K562 (cell line): Measurements from ENCODE around the gene MPHOSPH6. TPM values are rescaled to one million over a fixed set of nuclear protein-coding genes. Genes with fewer than 3 reads are reported as not detected.

Experiments
- AFF4 ChIP-seq: sonication (generic); formaldehyde crosslinking; IDR thresholded peaks from 2 replicates; pipeline ENCODE4 v1.8.0; 2023; ENCODE audit warnings: mild to moderate bottlenecking, missing genetic modification reagents
- E2F1 ChIP-seq: sonication (generic); formaldehyde crosslinking; IDR thresholded peaks from 2 replicates; pipeline ENCODE4 v1.8.1; 2023; ENCODE audit warnings: mild to moderate bottlenecking, missing genetic modification reagents, moderate library complexity
- ETS2 ChIP-seq: IDR thresholded peaks from 2 replicates; pipeline ENCODE4 v1.6.1; 2016; ENCODE audit warnings: borderline replicate concordance, missing genetic modification characterization, mild to moderate bottlenecking, moderate library complexity, missing compliant biosample characterization; ENCODE audit not compliant: poor library complexity, severe bottlenecking
- HOMEZ ChIP-seq: fragments of 250-450 bp; sonication (Bioruptor Pico); IDR thresholded peaks from 2 replicates; pipeline ENCODE4 v1.4.0; 2020; ENCODE audit warnings: mild to moderate bottlenecking, moderate library complexity
- MED1 ChIP-seq: sonication (generic); formaldehyde crosslinking; IDR thresholded peaks from 2 replicates; pipeline ENCODE4 v1.8.1; 2023; ENCODE audit warnings: missing genetic modification reagents, borderline replicate concordance
- MEF2D ChIP-seq: conservative IDR thresholded peaks from 2 replicates; pipeline ENCODE4 v1.6.1; 2016; ENCODE audit warnings: low read depth, missing genetic modification characterization, missing compliant biosample characterization
- PML ChIP-seq: IDR thresholded peaks from 2 replicates; pipeline ENCODE4 v1.6.1; 2012; ENCODE audit warnings: low read length, inconsistent platforms
- POLR2AphosphoS5 ChIP-seq: IDR thresholded peaks from 2 replicates; pipeline ENCODE4 v1.6.1; 2011; ENCODE audit warnings: mild to moderate bottlenecking, low read depth, low read length, moderate library complexity; ENCODE audit not compliant: control insufficient read depth, insufficient read depth
- RFX7 ChIP-seq: fragments of 250-450 bp; sonication (Bioruptor Pico); IDR thresholded peaks from 2 replicates; pipeline ENCODE4 v1.5.1; 2021; ENCODE audit warnings: mild to moderate bottlenecking
- RHOXF2B ChIP-seq: fragments of 250-450 bp; sonication (Bioruptor Pico); conservative IDR thresholded peaks from 2 replicates; pipeline ENCODE4 v1.5.1; 2021
- SMARCC2 ChIP-seq: fragments of 450-650 bp; IDR thresholded peaks from 2 replicates; pipeline ENCODE4 v1.6.1; 2017; ENCODE audit warnings: antibody characterized with exemption, moderate library complexity, mild to moderate bottlenecking, low read depth
- SRF ChIP-seq, 2 experiments: fragments of 250-450, 450-650 bp in 1 of 2; sonication (Bioruptor Pico) in 1 of 2; sonication (generic) in 1 of 2; formaldehyde crosslinking; IDR thresholded peaks; 2 replicates each; pipeline versions ENCODE4 v1.5.0 to v1.5.1; 2020 to 2022; ENCODE audit warnings: mild to moderate bottlenecking in 1 of 2, missing genetic modification reagents in 1 of 2
- SRSF9 ChIP-seq: fragments of 200-400 bp; formaldehyde crosslinking; IDR thresholded peaks from 2 replicates; pipeline ENCODE4 v1.6.1; 2017; ENCODE audit warnings: low read depth, low read length, borderline replicate concordance
- TCF3 ChIP-seq: sonication (generic); formaldehyde crosslinking; IDR thresholded peaks from 2 replicates; pipeline ENCODE4 v1.4.0; 2020; ENCODE audit warnings: mild to moderate bottlenecking, missing genetic modification reagents
- TEAD1 ChIP-seq, 2 experiments: fragments of 450-650 bp in 1 of 2; sonication (generic) in 1 of 2; formaldehyde crosslinking; IDR thresholded peaks; 2 replicates each; pipeline versions ENCODE4 v1.4.0 to v1.8.0; 2020 to 2022; ENCODE audit warnings: mild to moderate bottlenecking in 2 of 2, missing genetic modification reagents in 1 of 2
- ZBTB34 ChIP-seq: fragments of 250-450 bp; sonication (Bioruptor Pico); IDR thresholded peaks from 2 replicates; pipeline ENCODE4 v1.8.0; 2021; ENCODE audit warnings: mild to moderate bottlenecking, moderate library complexity
- ZNF224 ChIP-seq: sonication (generic); formaldehyde crosslinking; IDR thresholded peaks from 2 replicates; pipeline ENCODE4 v1.8.0; 2022; ENCODE audit warnings: mild to moderate bottlenecking, missing genetic modification reagents
- ZNF384 ChIP-seq: IDR thresholded peaks from 2 replicates; pipeline ENCODE4 v1.6.1; 2012; ENCODE audit warnings: low read depth, low read length, improper control_type of control experiment
- ZNF41 ChIP-seq: fragments of 250-450 bp; sonication (Bioruptor Pico); conservative IDR thresholded peaks from 2 replicates; pipeline ENCODE4 v1.4.0; 2020; ENCODE audit warnings: mild to moderate bottlenecking
- polyA plus RNA-seq, 8 experiments: library from polyadenylated mRNA; depleted of rRNA in 4 of 8; stranded (reverse) in 5 of 8; unstranded in 3 of 8; fragments of >200 nt; fragmentation: Nextera tagmentation in 2 of 8; fragmentation: Illumina TruSeq in 1 of 8; extraction: Ambion mirVana in 2 of 8; extraction: Trizol in 1 of 8; gene quantifications; 2 replicates each; pipeline versions ENCODE4 v1.2.1 to v1.2.3, GENCODE V29; 2011 to 2014; ENCODE audit warnings: inconsistent platforms in 1 of 8, missing spikeins in 1 of 8
- total RNA-seq, 7 experiments: library from RNA; depleted of rRNA in 6 of 7; stranded (reverse); fragments of >200 nt in 6 of 7; fragmentation: Illumina TruSeq in 2 of 7; extraction: Trizol in 2 of 7; gene quantifications; 2 replicates each; pipeline versions ENCODE4 v1.2.1 to v1.2.3, GENCODE V29; 2011 to 2021; ENCODE audit warnings: low replicate concordance in 1 of 7

Gene MPHOSPH6
- total and polyA plus RNA-seq, 9 of the 15 experiments (the other 6 are each of a cell fraction or from before 2014, with no cell fraction given): 37.0 to 153 (median 76.7) TPM

GRCh38 chr16:82169861-82170845, at the start of gene MPHOSPH6 (continued):
- peak; percentile 89 for TF ChIP-seq E2F1 (CRISPR knock-in tag)
- TF ChIP-seq POLR2AphosphoS5: peak; percentile 43; the same call in 1 of the 2 replicates
- no peak for TF ChIP-seq SMARCC2
- TF ChIP-seq PML: no peak; the same call in 1 of the 2 replicates
- no peak for TF ChIP-seq ZNF41
- no peak for TF ChIP-seq RFX7
- no peak; a peak in 1 of 4 replicates for TF ChIP-seq SRF (CRISPR knock-in tag; IDR thresholded peaks at IDR 0.05)
- TF ChIP-seq HOMEZ (CRISPR knock-in tag): 0 out of 2 replicates have a peak, but pooled peaks have one; percentile 26
- TF ChIP-seq ZNF384: no peak
- no peak for TF ChIP-seq SRSF9
- TF ChIP-seq MED1 (CRISPR knock-in tag): no peak
- TF ChIP-seq RHOXF2B: no peak
- TF ChIP-seq TCF3 (CRISPR knock-in tag): no peak
- peak; percentile 70 for TF ChIP-seq ZNF224 (CRISPR knock-in tag)
- no peak for TF ChIP-seq TEAD1 (CRISPR knock-in tag; IDR thresholded peaks at IDR 0.05)
- no peak for TF ChIP-seq ZBTB34 (CRISPR knock-in tag)
- TF ChIP-seq ETS2 (tag): no peak
- TF ChIP-seq MEF2D (tag): no peak
- no peak for TF ChIP-seq AFF4 (CRISPR knock-in tag)
